Measurements from ENCODE around the gene GPR63.

Gene GPR63

DNA sequence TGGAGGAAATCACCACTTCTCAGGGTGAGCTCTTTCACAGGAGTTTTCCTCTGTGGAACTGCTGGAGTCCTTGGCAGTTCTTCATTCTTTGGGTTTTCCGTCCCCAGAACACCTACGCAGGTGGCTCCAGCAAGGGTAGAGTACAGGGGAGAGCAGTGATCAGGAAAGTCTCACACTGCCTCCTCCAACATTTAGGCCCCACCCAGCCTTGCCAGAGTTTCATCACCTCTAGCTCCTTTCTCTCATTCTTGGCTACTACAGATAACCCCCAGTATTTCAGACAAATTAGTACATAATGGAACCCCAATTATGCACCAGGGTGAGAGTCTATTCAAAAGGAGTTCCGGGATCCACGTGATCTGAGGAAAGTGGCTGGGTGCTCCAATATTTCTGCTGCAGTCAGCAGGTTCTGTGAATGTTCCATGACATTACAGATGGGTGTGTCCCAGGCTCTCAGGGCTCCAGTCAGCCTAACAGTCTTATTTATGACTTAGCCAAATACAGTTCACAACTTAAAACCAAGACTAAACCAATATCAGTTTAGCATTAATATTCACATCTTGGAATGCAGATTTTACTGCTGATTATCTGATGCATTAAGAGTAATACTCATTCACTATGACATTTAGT lies 44.6 kb downstream of the GPR63 start:
- Histone ChIP-seq H3K36me3 (ENCODE audit: control insufficient read depth in 2 of 2, insufficient read depth in 2 of 2, low read length in 2 of 2) (no peaks in the 10 kb centered on the region), H3K9ac (ENCODE audit: low read length in 2 of 2) (no peak overlapping the region), H3K27me3 (ENCODE audit: control insufficient read depth in 1 of 2, insufficient read depth in 2 of 2, low read length in 2 of 2) (no peaks in the 10 kb centered on the region), H3K4me1 (ENCODE audit: control insufficient read depth, insufficient read depth, low read length) (no peaks in the 10 kb centered on the region), H3K9me3 (ENCODE audit: control insufficient read depth in 2 of 2, low read length in 2 of 2) (no peaks in the 10 kb centered on the region), H3K27ac (ENCODE audit: low read length) (no peak overlapping the region), H3K4me3 (ENCODE audit: low read length in 2 of 2) (no peak overlapping the region)

DNA sequence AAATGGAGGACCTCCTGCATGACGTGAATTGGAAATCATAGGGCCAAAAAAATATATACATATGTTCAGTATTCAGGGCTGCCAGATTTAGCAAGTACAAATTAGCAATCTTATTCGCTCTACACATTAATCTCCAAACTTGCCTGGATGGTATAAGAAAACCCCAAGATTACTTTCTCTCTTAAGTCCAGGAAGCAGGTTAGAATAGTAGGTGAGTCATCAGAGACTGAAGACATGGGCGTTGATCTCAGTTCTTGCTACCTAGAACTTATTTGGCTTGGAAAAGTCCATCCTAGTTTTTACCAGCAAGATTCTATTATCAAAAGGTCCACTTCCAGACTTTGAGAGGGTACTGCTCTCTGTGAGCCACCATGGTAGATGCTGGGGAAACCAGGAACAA lies 47.4 kb downstream of the GPR63 start:
- Histone ChIP-seq H3K27me3 (ENCODE audit: control insufficient read depth in 1 of 2, insufficient read depth in 2 of 2, low read length in 2 of 2) (no peaks in the 10 kb centered on the region), H3K9ac (ENCODE audit: low read length in 2 of 2) (no peak overlapping the region), H3K36me3 (ENCODE audit: control insufficient read depth in 2 of 2, insufficient read depth in 2 of 2, low read length in 2 of 2) (no peaks in the 10 kb centered on the region), H3K27ac (ENCODE audit: low read length) (no peak overlapping the region), H3K4me3 (ENCODE audit: low read length in 2 of 2) (no peak overlapping the region), H3K9me3 (ENCODE audit: control insufficient read depth in 2 of 2, low read length in 2 of 2) (no peaks in the 10 kb centered on the region), H3K4me1 (ENCODE audit: control insufficient read depth, insufficient read depth, low read length) (no peaks in the 10 kb centered on the region)

DNA sequence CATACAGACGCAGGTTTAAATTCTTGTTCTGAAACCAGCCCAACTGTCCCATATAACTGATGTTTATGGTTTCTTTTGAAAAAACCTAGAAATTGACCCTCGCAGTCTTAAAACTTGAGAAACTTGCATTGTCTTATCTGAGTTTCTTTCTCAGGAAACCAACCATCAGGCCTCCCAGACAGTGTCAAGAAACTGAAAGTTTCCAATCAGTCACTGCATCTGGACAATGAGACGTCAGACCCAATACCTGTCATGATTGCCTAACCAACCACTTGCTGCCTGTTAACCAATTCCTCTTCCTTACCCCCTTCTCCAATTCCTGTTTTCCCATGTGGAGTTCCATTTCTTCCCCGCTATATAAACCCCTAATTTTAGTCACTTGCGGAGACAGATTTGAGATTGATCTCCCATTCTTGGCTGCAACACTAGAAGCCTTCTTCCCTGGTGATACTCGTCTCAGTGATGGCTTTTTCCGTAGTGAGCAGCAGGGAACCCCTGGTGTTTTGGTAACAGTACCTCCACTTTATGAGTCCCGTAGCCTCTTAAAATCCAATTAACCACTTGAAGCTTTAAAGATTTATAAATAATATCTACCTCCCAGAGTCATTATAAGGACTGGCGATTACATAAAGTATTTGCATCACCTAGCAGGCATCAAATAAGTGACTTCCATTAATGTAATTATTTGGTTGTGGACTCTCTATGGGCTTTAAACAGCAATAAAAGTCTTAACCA lies 49.3 kb downstream of the GPR63 start:
- no peaks in the 10 kb centered on the region for H3K27me3 ChIP-seq (ENCODE audit: control insufficient read depth in 1 of 2, insufficient read depth in 2 of 2, low read length in 2 of 2)
- peaks cover 3% of the 10 kb centered on the region for H3K4me1 ChIP-seq (ENCODE audit: control insufficient read depth, insufficient read depth, low read length)
- no peaks in the 10 kb centered on the region for H3K36me3 ChIP-seq (ENCODE audit: control insufficient read depth in 2 of 2, insufficient read depth in 2 of 2, low read length in 2 of 2)
- H3K9ac ChIP-seq (ENCODE audit: low read length in 2 of 2) = no peak overlapping the region
- H3K4me3 ChIP-seq (ENCODE audit: low read length in 2 of 2) = no peak overlapping the region
- H3K27ac ChIP-seq (ENCODE audit: low read length) = no peak overlapping the region
- no peaks in the 10 kb centered on the region for H3K9me3 ChIP-seq (ENCODE audit: control insufficient read depth in 2 of 2, low read length in 2 of 2)

DNA sequence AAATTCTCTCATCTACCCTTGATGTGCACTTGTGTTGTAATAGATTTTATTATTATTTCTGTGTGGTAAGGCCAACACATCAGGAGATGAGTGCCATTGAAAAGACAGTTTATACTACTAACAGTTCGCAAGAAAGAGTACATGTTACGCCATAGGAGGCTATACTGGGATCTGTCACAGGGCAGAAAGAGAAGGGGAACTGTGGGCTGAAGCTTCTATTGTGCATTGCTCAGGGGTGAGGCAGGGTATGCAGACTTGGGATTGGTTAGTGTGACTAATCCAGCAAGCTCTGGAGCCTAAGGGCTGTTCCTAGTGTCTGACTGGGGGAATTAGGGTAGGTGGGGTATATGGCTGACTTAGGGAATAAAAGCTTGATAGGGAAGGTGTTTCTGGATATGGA lies 50.9 kb downstream of the GPR63 start:
- Histone ChIP-seq H3K27ac (ENCODE audit: low read length) (no peak overlapping the region), H3K4me3 (ENCODE audit: low read length in 2 of 2) (no peak overlapping the region), H3K9ac (ENCODE audit: low read length in 2 of 2) (no peak overlapping the region), H3K36me3 (ENCODE audit: control insufficient read depth in 2 of 2, insufficient read depth in 2 of 2, low read length in 2 of 2) (no peaks in the 10 kb centered on the region), H3K9me3 (ENCODE audit: control insufficient read depth in 2 of 2, low read length in 2 of 2) (no peaks in the 10 kb centered on the region), H3K4me1 (ENCODE audit: control insufficient read depth, insufficient read depth, low read length) (peaks cover 3% of the 10 kb centered on the region), H3K27me3 (ENCODE audit: control insufficient read depth in 1 of 2, insufficient read depth in 2 of 2, low read length in 2 of 2) (no peaks in the 10 kb centered on the region)

DNA sequence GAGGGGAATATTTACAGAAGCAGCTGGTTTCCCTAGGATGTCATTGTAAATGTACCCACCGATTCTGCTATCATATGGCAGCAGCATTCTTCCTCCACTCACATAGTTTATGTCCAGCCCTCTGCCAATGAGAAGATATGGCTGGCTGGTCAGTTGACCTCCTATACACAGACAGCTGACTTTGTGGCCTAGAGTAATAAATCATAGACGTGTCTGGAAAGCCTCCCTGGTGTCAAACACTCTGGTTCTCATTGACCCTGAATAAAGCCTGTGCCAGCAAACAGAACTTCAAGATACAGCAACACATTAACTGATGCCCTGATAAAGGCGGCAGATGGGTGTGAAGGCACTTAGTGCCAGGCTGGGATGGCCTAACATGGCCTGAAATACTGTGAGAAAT lies 52.6 kb downstream of the GPR63 start:
- no peaks in the 10 kb centered on the region for H3K9me3 ChIP-seq (ENCODE audit: control insufficient read depth in 2 of 2, low read length in 2 of 2)
- no peak overlapping the region for H3K27ac ChIP-seq (ENCODE audit: low read length)
- peaks cover 3% of the 10 kb centered on the region for H3K4me1 ChIP-seq (ENCODE audit: control insufficient read depth, insufficient read depth, low read length)
- no peak overlapping the region for H3K9ac ChIP-seq (ENCODE audit: low read length in 2 of 2)
- H3K4me3 ChIP-seq (ENCODE audit: low read length in 2 of 2) = no peak overlapping the region
- no peaks in the 10 kb centered on the region for H3K36me3 ChIP-seq (ENCODE audit: control insufficient read depth in 2 of 2, insufficient read depth in 2 of 2, low read length in 2 of 2)
- H3K27me3 ChIP-seq (ENCODE audit: control insufficient read depth in 1 of 2, insufficient read depth in 2 of 2, low read length in 2 of 2) = no peaks in the 10 kb centered on the region

DNA sequence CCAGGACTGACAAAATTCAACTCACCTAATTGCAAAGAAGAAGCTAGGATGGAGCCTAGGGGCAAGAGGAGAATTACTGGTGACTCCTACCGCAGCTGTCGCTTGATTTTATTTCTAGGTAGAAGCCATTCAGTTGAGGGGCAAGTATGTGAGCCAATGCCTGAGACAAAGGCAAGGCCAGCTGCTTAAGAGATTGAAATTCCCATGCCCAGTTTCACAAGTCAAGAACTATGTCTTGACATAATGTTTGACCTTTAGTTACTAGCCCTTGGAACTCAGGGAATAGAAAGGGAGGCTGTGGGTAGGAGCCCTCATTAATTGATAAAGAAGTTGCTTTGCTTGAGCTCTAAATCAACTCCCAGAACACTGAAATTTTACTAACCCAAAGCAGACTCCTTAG lies 54.0 kb downstream of the GPR63 start:
- H3K4me1 ChIP-seq (ENCODE audit: control insufficient read depth, insufficient read depth, low read length) = peaks cover 3% of the 10 kb centered on the region
- no peak overlapping the region for H3K9ac ChIP-seq (ENCODE audit: low read length in 2 of 2)
- no peaks in the 10 kb centered on the region for H3K27me3 ChIP-seq (ENCODE audit: control insufficient read depth in 1 of 2, insufficient read depth in 2 of 2, low read length in 2 of 2)
- no peak overlapping the region for H3K27ac ChIP-seq (ENCODE audit: low read length)
- no peaks in the 10 kb centered on the region for H3K36me3 ChIP-seq (ENCODE audit: control insufficient read depth in 2 of 2, insufficient read depth in 2 of 2, low read length in 2 of 2)
- no peaks in the 10 kb centered on the region for H3K9me3 ChIP-seq (ENCODE audit: control insufficient read depth in 2 of 2, low read length in 2 of 2)
- H3K4me3 ChIP-seq (ENCODE audit: low read length in 2 of 2) = no peak overlapping the region

DNA sequence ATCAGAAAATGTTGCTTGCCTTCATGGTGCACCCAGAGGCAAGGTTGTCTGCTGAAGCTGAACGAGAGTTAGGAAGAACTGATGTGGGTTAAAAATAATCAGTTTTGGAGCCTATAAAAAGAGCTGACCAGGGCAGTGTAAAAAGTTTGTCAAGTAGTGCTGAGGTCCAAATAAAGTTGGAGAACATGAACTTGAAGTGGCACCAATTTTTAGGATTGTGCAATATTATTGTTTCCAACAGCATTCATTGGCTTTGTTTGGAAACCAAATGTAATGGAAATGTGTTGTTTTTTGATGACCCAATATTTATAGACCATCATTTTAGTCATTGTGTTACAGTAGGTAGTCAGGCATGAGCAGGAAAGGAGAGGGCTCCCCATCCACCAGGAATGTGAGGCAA lies 55.7 kb downstream of the GPR63 start:
- Histone ChIP-seq H3K27ac (ENCODE audit: low read length) (no peak overlapping the region), H3K36me3 (ENCODE audit: control insufficient read depth in 2 of 2, insufficient read depth in 2 of 2, low read length in 2 of 2) (no peaks in the 10 kb centered on the region), H3K9ac (ENCODE audit: low read length in 2 of 2) (no peak overlapping the region), H3K9me3 (ENCODE audit: control insufficient read depth in 2 of 2, low read length in 2 of 2) (no peaks in the 10 kb centered on the region), H3K27me3 (ENCODE audit: control insufficient read depth in 1 of 2, insufficient read depth in 2 of 2, low read length in 2 of 2) (no peaks in the 10 kb centered on the region), H3K4me3 (ENCODE audit: low read length in 2 of 2) (no peak overlapping the region), H3K4me1 (ENCODE audit: control insufficient read depth, insufficient read depth, low read length) (peaks cover 3% of the 10 kb centered on the region)

DNA sequence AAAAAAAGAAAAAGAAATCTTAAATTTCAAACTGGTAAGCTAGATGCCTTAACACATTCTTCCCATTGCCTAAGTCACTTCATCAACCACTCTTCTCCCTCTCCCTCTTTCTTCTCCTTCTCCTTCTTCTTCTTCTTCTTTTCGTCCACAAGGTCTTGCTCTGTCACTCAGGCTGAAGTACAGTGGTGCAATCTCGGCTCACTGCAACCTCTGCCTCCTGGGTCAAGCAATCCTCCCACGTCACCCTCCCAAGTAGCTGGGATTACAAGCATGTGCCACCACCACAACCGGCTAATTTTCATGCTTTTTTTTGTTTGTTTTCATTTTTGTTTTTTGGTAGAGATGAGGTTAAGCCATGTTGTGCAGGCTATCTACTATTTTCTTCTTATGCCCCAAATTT lies 60.2 kb downstream of the GPR63 start:
- Histone ChIP-seq H3K36me3 (ENCODE audit: control insufficient read depth in 2 of 2, insufficient read depth in 2 of 2, low read length in 2 of 2) (no peaks in the 10 kb centered on the region), H3K9me3 (ENCODE audit: control insufficient read depth in 2 of 2, low read length in 2 of 2) (no peaks in the 10 kb centered on the region), H3K27me3 (ENCODE audit: control insufficient read depth in 1 of 2, insufficient read depth in 2 of 2, low read length in 2 of 2) (no peaks in the 10 kb centered on the region), H3K4me3 (ENCODE audit: low read length in 2 of 2) (no peak overlapping the region), H3K4me1 (ENCODE audit: control insufficient read depth, insufficient read depth, low read length) (no peaks in the 10 kb centered on the region), H3K27ac (ENCODE audit: low read length) (no peak overlapping the region), H3K9ac (ENCODE audit: low read length in 2 of 2) (no peak overlapping the region)

DNA sequence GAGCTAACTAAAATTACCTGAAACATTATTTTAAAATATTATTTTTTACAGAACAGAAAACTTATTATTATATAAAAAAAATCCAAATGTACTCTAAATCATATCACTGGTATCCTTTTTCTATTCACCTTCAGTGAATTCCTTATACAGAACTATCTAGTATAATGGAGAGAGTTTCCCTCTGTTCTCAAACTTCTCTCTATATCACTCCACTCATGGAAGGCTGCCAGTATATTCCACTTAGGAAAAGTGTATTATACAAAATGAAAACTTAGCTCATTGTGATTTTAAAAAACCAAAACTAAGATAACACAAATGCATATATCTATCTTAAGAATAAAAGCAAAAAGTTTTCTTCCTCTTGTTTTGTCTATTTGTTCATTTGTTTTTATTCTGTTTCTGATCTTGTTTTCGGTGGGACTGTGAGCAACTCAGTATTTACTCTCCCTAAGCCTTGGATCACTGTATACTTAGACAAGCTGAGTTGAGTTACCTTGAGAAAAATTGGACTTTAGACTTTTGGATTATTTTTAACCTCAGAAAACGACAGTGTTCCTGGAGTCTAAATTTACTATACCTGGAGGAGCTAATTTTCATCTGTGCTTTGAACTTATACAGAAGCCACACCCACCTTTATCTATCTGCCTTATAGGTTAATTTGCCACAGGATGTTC lies 61.4 kb downstream of the GPR63 start:
- H3K4me3 ChIP-seq (ENCODE audit: low read length in 2 of 2) = no peak overlapping the region
- H3K27ac ChIP-seq (ENCODE audit: low read length) = no peak overlapping the region
- no peaks in the 10 kb centered on the region for H3K27me3 ChIP-seq (ENCODE audit: control insufficient read depth in 1 of 2, insufficient read depth in 2 of 2, low read length in 2 of 2)
- no peaks in the 10 kb centered on the region for H3K36me3 ChIP-seq (ENCODE audit: control insufficient read depth in 2 of 2, insufficient read depth in 2 of 2, low read length in 2 of 2)
- H3K9ac ChIP-seq (ENCODE audit: low read length in 2 of 2) = no peak overlapping the region
- no peaks in the 10 kb centered on the region for H3K9me3 ChIP-seq (ENCODE audit: control insufficient read depth in 2 of 2, low read length in 2 of 2)
- no peaks in the 10 kb centered on the region for H3K4me1 ChIP-seq (ENCODE audit: control insufficient read depth, insufficient read depth, low read length)

DNA sequence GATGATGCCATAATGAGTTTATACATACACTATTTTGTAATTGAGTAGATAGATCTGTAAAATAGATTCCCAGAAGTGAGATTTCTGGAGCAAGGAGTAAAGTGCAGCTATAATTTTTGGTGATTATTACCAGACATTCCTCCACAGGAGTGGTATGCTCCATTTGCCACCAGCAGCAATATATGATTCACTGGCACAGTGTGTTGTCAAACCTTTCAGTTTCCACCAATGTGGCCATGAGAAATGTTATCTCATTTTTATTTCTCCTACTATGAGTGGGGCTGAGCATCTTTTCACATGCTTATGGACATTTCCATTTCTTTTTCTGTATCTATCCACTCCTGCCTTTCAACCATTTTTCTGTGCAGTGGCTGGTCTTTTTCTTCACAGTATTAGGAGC lies 70.5 kb downstream of the GPR63 start:
- Histone ChIP-seq H3K4me3 (ENCODE audit: low read length in 2 of 2) (no peak overlapping the region), H3K9ac (ENCODE audit: low read length in 2 of 2) (no peak overlapping the region), H3K27me3 (ENCODE audit: control insufficient read depth in 1 of 2, insufficient read depth in 2 of 2, low read length in 2 of 2) (no peaks in the 10 kb centered on the region), H3K9me3 (ENCODE audit: control insufficient read depth in 2 of 2, low read length in 2 of 2) (peaks cover 0 to 3% of the 10 kb centered on the region in 2 donors), H3K4me1 (ENCODE audit: control insufficient read depth, insufficient read depth, low read length) (no peaks in the 10 kb centered on the region), H3K36me3 (ENCODE audit: control insufficient read depth in 2 of 2, insufficient read depth in 2 of 2, low read length in 2 of 2) (no peaks in the 10 kb centered on the region), H3K27ac (ENCODE audit: low read length) (no peak overlapping the region)

DNA sequence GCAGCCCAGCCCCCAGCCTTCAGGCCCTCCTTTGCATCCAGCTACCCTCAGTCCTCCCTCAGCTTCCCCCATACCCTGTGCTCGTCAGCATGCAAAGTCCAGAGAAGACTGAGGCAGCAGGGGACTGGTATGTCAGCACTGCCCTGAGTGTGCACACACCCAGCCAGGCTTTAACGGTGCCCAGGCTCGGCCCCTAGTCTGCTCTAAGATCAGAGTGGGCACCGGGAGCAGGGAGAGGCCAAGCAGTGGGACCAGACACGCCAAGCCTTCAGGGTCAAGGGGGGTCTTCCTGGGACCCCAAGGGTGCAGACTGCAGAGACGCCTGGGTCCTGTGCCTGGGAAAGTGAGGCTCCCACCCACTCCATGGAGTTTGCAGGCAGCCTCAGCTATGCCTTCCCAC lies 74.7 kb downstream of the GPR63 start:
- no peaks in the 10 kb centered on the region for H3K27me3 ChIP-seq (ENCODE audit: control insufficient read depth in 1 of 2, insufficient read depth in 2 of 2, low read length in 2 of 2)
- H3K9ac ChIP-seq (ENCODE audit: low read length in 2 of 2) = no peak overlapping the region
- H3K4me3 ChIP-seq (ENCODE audit: low read length in 2 of 2) = no peak overlapping the region
- no peaks in the 10 kb centered on the region for H3K9me3 ChIP-seq (ENCODE audit: control insufficient read depth in 2 of 2, low read length in 2 of 2)
- H3K27ac ChIP-seq (ENCODE audit: low read length) = no peak overlapping the region
- no peaks in the 10 kb centered on the region for H3K4me1 ChIP-seq (ENCODE audit: control insufficient read depth, insufficient read depth, low read length)
- H3K36me3 ChIP-seq (ENCODE audit: control insufficient read depth in 2 of 2, insufficient read depth in 2 of 2, low read length in 2 of 2) = no peaks in the 10 kb centered on the region
